Thoracic aorta (tissue), 2 donors: ENCODE data around the gene MRAP. TPM values are rescaled to one million over a fixed set of nuclear protein-coding genes. Genes with fewer than 3 reads are reported as not detected.

Source experiments
- ATAC-seq: fragments of 150-250 bp; one replicate; pipeline ENCODE4 v1.8.0; 2017; ENCODE audit warnings: low read depth; ENCODE audit not compliant: insufficient number of reproducible peaks, low FRiP score
- DNase-seq: peaks from one replicate; pipeline ENCODE4 v3.0.0-alpha.2; 2020; ENCODE audit warnings: low spot score
- H3K27ac ChIP-seq, 2 donors: fragments of 200-600 bp; sonication (generic); 1 replicate in 1 of 2; 2 replicates in 1 of 2; pipeline ENCODE4 v1.5.1; 2016; ENCODE audit warnings: mild to moderate bottlenecking in 2 of 2, moderate library complexity in 2 of 2
- H3K27me3 ChIP-seq: fragments of 200-600 bp; sonication (generic); replicated peaks from 2 replicates; pipeline ENCODE4 v1.6.0; 2016; ENCODE audit warnings: mild to moderate bottlenecking; ENCODE audit not compliant: insufficient read depth
- H3K36me3 ChIP-seq: fragments of 200-600 bp; sonication (generic); one replicate; pipeline ENCODE4 v1.5.1; 2016
- H3K4me1 ChIP-seq, 2 donors: fragments of 200-600 bp; sonication (generic); 1 replicate in 1 of 2; 2 replicates in 1 of 2; pipeline versions ENCODE4 v1.5.1 to v1.6.0; 2016; ENCODE audit warnings: low read depth in 2 of 2, mild to moderate bottlenecking in 1 of 2; ENCODE audit not compliant: control insufficient read depth in 1 of 2
- H3K4me3 ChIP-seq: fragments of 200-600 bp; sonication (generic); 2 replicates; pipeline ENCODE4 v1.5.1; 2016; ENCODE audit warnings: mild to moderate bottlenecking
- H3K9me3 ChIP-seq: fragments of 200-600 bp; sonication (generic); 2 replicates; pipeline ENCODE4 v1.5.1; 2016
- CTCF ChIP-seq: fragments of 200-600 bp; sonication (generic); IDR thresholded peaks from one replicate; pipeline ENCODE4 v1.5.1; 2019; ENCODE audit warnings: antibody characterized with exemption
- total RNA-seq, 2 donors: library from RNA; depleted of rRNA; stranded (reverse); fragments of >200 nt; gene quantifications; one replicate each; pipeline versions ENCODE4 v1.1.0 to v1.2.3, GENCODE V29; 2016

The MRAP gene
- total RNA-seq, 2 donors from 2014 or later = not detected

GRCh38 chr21:32298148-32298559 is 501 bp upstream of the MRAP start:
- DNase-seq (no peak), ATAC-seq (no peak)
- peaks cover 6% of the 10 kb centered on the region for H3K36me3 ChIP-seq
- H3K4me1 ChIP-seq = no peaks in the 10 kb centered on the region
- TF ChIP-seq CTCF = no peak
- H3K9me3 ChIP-seq = no peaks in the 10 kb centered on the region
- H3K27me3 ChIP-seq = no peaks in the 10 kb centered on the region
- no peak overlapping the region for H3K4me3 ChIP-seq
- no peak overlapping the region for H3K27ac ChIP-seq

DNA sequence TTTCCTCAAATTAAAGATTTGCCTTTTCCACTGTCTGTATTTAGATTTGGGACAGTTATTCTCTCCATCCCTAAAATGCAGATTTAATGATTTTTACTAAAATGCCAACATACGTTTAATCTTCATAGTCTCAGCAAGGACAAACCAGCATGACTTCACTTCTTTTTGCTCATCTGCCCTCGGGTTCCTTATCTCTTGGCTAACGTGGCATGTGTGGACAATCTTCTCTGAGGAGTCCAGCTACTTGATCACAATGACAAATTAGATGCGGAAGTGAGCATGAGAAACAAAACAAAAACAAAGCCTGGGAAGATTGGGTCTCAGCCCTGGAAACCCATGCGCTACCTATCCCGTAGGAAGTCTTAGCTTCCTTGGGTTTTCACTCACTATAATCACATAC is 1.0 kb downstream of the MRAP start:
- DNase-seq (no peak), ATAC-seq (no peak)
- Histone ChIP-seq H3K4me1 (no peaks in the 10 kb centered on the region), H3K27ac (no peak overlapping the region), H3K36me3 (peaks cover 6% of the 10 kb centered on the region), H3K9me3 (no peaks in the 10 kb centered on the region), H3K27me3 (no peaks in the 10 kb centered on the region), H3K4me3 (no peak overlapping the region)
- TF ChIP-seq CTCF = no peak

GRCh38 chr21:32300117-32300681 is 1.5 kb downstream of the MRAP start:
- ATAC-seq = no peak
- no peak for DNase-seq
- no peaks in the 10 kb centered on the region for H3K27me3 ChIP-seq
- peaks cover 6% of the 10 kb centered on the region for H3K36me3 ChIP-seq
- no peaks in the 10 kb centered on the region for H3K4me1 ChIP-seq
- no peaks in the 10 kb centered on the region for H3K9me3 ChIP-seq
- H3K4me3 ChIP-seq = no peak overlapping the region
- no peak overlapping the region for H3K27ac ChIP-seq
- no peak for TF ChIP-seq CTCF

DNA sequence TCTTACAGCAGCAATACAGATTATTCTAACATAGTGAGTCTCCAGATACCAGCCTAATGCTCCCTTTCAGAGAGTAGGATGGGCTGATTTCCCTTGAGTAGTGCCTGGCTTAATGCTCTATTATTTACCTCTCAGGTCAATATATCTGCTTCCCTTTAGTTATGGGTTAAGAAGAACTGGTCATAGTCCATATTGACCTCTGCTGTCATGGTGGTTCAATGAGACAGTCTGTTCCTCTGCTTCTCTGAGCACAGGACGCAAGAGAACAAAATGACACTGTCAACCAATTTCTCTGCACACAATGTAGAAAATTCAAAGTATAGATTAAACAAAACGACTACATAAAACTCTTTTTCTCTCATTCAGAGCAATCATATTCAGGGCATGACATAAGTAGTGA is 2.9 kb downstream of the MRAP start:
- Histone ChIP-seq H3K4me3 (no peak overlapping the region), H3K4me1 (no peaks in the 10 kb centered on the region), H3K9me3 (no peaks in the 10 kb centered on the region), H3K27me3 (no peaks in the 10 kb centered on the region), H3K27ac (no peak overlapping the region), H3K36me3 (peaks cover 6% of the 10 kb centered on the region)
- DNase-seq (no peak), ATAC-seq (no peak)
- TF ChIP-seq CTCF = no peak

DNA sequence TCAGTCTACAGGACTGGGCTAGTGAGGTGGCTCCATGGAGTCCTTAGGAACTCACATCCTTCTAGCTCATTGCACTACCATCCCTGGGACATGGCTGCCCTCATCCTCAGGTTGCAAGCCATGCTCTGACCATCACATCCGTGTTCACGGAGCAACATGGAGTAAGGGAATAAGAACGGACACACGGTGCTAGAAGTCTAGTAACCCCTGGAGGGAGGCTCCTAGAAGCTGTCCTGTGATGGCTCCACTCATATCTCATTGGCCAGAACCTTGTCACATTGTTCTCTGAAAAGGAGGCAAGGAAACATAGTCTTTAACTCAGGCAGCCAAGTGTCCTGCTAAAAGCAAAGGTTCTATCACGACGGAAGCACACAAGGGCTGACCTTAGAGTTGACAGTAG is 3.9 kb downstream of the MRAP start:
- Histone ChIP-seq H3K36me3 (peaks cover 6% of the 10 kb centered on the region), H3K4me1 (no peaks in the 10 kb centered on the region), H3K9me3 (no peaks in the 10 kb centered on the region), H3K4me3 (no peak overlapping the region), H3K27me3 (no peaks in the 10 kb centered on the region), H3K27ac (no peak overlapping the region)
- no peak for TF ChIP-seq CTCF
- DNase-seq (no peak), ATAC-seq (no peak)
